Chondrocyte (in vitro differentiated cells): ENCODE results near the gene MAPKAP1. TPM values are rescaled to one million over a fixed set of nuclear protein-coding genes. Genes with fewer than 3 reads are reported as not detected.

Source experiments
- DNase-seq: peaks from one replicate; pipeline ENCODE4 v3.0.0; 2021; ENCODE audit warnings: mixed read lengths, low spot score
- H3K27ac Mint-ChIP-seq: one replicate; pipeline ENCODE4 v1.8.0; 2021; ENCODE audit warnings: mild to moderate bottlenecking, moderate library complexity, mixed read lengths; ENCODE audit not compliant: unreplicated experiment
- H3K27me3 Mint-ChIP-seq: 2 replicates; pipeline ENCODE4 v1.8.0; 2021; ENCODE audit warnings: low read depth, mixed read lengths
- H3K36me3 Mint-ChIP-seq: 2 replicates; pipeline ENCODE4 v1.8.0; 2021; ENCODE audit warnings: low read depth, mixed read lengths
- H3K4me1 Mint-ChIP-seq: 2 replicates; pipeline ENCODE4 v1.8.0; 2021; ENCODE audit warnings: low read depth, mild to moderate bottlenecking, mixed read lengths
- H3K4me3 Mint-ChIP-seq: one replicate; pipeline ENCODE4 v1.8.0; 2021; ENCODE audit warnings: mild to moderate bottlenecking, moderate library complexity, mixed read lengths; ENCODE audit not compliant: unreplicated experiment
- H3K9me3 Mint-ChIP-seq: 2 replicates; pipeline ENCODE4 v1.8.0; 2021; ENCODE audit warnings: low read depth, mixed read lengths
- total RNA-seq: library from RNA; stranded (reverse); gene quantifications from 3 replicates; pipeline ENCODE4 v1.2.1, GENCODE V29; 2021
- TF ChIP-seq, protein P1 (sequence below): fragments of 200-600 bp; sonication (generic); IDR thresholded peaks from 2 replicates; pipeline ENCODE4 v1.5.0; 2021; ENCODE audit warnings: antibody characterized with exemption, mild to moderate bottlenecking, moderate library complexity

MAPKAP1 gene
- total RNA-seq, 1 donor from 2014 or later, result 91.5 TPM

DNA sequence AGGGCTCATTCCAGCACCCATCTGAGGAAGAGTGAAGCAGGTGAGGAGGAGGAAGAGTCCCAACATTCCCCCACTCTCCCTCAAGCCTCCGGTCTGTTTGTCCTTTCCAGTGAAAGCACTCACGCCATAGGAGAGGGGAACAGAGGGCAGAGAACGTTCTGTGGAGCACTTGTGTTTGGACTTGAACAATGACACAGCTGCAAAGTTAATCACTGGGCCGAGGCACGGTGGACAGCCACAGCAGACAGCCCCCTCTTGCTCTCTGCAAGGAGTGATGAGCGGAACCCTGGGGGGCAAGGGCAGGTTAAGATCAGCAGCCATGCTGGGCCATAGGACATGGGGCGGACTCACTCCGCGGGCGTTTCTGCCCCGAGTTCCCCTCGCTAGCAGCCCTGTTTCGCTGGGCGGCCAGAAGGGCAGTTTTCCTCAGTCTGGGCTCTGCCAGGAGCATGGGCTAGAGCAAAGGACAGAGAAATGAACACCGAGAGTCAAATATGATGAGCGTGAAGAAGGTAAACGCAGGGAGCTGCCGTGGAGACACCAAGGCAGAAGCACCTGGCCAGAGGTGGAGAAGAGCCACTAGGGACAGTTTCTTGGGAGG lies 259.7 kb downstream of the MAPKAP1 start:
- no peak overlapping the region for H3K27ac Mint-ChIP-seq
- H3K9me3 Mint-ChIP-seq, result no peaks in the 10 kb centered on the region
- H3K36me3 Mint-ChIP-seq, result peaks cover 13% of the 10 kb centered on the region
- no peak overlapping the region for H3K4me3 Mint-ChIP-seq
- H3K27me3 Mint-ChIP-seq, result no peaks in the 10 kb centered on the region
- H3K4me1 Mint-ChIP-seq, result peaks cover 6% of the 10 kb centered on the region
- TF ChIP-seq, protein P1, sequence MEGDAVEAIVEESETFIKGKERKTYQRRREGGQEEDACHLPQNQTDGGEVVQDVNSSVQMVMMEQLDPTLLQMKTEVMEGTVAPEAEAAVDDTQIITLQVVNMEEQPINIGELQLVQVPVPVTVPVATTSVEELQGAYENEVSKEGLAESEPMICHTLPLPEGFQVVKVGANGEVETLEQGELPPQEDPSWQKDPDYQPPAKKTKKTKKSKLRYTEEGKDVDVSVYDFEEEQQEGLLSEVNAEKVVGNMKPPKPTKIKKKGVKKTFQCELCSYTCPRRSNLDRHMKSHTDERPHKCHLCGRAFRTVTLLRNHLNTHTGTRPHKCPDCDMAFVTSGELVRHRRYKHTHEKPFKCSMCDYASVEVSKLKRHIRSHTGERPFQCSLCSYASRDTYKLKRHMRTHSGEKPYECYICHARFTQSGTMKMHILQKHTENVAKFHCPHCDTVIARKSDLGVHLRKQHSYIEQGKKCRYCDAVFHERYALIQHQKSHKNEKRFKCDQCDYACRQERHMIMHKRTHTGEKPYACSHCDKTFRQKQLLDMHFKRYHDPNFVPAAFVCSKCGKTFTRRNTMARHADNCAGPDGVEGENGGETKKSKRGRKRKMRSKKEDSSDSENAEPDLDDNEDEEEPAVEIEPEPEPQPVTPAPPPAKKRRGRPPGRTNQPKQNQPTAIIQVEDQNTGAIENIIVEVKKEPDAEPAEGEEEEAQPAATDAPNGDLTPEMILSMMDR, result no peak
- no peak for DNase-seq

DNA sequence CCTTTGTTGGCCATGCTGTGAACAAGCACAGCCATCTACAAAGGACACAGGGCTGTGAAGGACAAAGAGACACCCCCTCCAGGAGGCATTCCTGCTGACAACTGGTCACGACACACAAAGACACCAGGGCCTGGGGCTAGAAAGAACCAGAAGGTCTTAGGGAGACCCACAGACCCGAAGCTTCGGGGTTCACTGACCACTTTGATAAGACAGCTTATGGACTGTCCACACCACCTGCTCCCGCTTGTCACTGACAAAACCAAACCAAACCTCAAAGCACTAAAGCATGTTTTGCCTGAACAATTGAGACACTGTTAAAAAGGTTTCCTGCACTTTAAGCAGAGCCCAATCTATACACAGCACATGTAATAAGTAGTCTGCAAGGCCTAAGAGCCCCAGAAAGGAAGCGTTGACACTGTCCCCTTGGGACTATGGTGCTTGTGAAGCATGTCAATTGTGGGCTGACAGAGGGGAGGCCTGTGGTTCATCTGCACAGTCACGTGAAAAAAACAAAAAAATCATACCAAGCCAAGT lies 260.4 kb downstream of the MAPKAP1 start:
- Mint-ChIP-seq H3K4me1 (peaks cover 6% of the 10 kb centered on the region), H3K27me3 (no peaks in the 10 kb centered on the region), H3K9me3 (no peaks in the 10 kb centered on the region), H3K4me3 (no peak overlapping the region), H3K27ac (no peak overlapping the region), H3K36me3 (peaks cover 13% of the 10 kb centered on the region)
- TF ChIP-seq, protein P1, result no peak
- DNase-seq, result no peak

DNA sequence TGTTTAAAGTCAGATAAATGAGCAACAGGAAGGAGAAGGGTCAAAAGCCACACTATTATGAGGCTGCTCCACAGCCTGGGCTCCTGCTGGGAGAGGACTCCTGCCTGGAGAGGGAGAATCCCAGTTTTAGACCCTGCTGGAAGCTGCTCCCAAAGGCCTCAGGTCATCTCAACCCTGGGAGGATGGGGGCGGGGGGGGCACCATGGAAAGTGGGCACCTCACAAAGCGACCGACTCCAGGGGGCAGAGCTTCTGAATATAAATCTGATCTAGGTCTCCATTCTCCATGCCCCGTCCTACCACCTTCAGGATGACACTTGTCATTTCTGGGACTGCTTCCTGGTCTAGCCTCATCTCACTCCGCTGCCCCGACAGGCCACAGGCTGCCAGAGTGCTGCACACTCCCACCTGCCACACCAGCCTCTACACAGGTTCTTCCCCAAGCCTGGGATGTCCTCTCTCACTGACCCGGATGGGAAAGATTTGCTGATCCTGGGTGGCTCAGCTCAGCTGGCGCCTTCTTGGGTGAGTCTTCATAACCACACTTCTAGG lies 262.0 kb downstream of the MAPKAP1 start:
- Mint-ChIP-seq H3K9me3 (no peaks in the 10 kb centered on the region), H3K27ac (no peak overlapping the region), H3K4me3 (no peak overlapping the region), H3K27me3 (no peaks in the 10 kb centered on the region), H3K4me1 (peaks cover 6% of the 10 kb centered on the region), H3K36me3 (peaks cover 5% of the 10 kb centered on the region)
- TF ChIP-seq, protein P1, result no peak
- no peak for DNase-seq

DNA sequence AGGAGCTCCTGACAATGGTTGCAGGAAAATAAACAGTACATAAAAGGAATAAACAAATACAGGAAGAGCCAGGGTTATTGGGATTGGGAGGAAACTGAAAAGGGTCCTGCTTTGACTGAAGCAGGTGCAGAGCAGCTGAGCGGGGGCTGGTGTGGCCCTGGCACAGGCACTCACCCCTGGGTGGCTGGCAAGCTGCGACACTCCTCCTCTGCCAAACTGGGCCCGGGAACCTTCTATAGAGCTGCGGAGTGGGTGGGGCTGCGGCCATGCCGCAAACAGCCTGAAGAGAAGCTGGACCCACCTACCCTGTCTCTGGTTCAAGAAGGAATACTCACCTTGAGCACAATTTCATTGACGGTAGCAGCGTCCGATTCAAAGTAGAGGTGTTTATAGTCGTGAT lies 262.8 kb downstream of the MAPKAP1 start:
- H3K9me3 Mint-ChIP-seq, result no peaks in the 10 kb centered on the region
- TF ChIP-seq, protein P1, result no peak
- no peak overlapping the region for H3K27ac Mint-ChIP-seq
- no peaks in the 10 kb centered on the region for H3K4me1 Mint-ChIP-seq
- H3K27me3 Mint-ChIP-seq, result no peaks in the 10 kb centered on the region
- DNase-seq, result no peak
- H3K4me3 Mint-ChIP-seq, result no peak overlapping the region
- H3K36me3 Mint-ChIP-seq, result peaks cover 5% of the 10 kb centered on the region

DNA sequence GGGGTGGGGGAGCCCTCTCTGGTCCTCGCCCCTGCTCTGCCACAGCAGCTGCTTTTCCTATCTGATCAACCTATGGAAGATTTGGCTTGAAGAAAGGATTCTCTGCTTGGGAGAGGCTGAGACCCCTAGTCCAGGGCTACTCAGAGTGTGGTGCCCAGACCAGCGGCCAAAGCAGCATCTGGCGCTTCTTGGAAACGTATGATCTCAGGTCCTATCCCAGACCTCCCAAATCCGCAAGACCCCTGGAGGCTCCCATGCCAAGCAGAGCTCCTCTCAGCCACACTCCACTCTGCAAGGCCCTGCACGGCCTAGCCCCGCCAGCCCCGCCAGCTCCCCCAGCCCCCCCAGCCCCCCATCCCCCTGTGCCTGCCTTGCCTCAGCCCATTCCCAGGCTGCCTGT lies 263.6 kb downstream of the MAPKAP1 start:
- TF ChIP-seq, protein P1, result no peak
- Mint-ChIP-seq H3K4me3 (no peak overlapping the region), H3K9me3 (no peaks in the 10 kb centered on the region), H3K27ac (no peak overlapping the region), H3K4me1 (no peaks in the 10 kb centered on the region), H3K27me3 (no peaks in the 10 kb centered on the region), H3K36me3 (peaks cover 5% of the 10 kb centered on the region)
- DNase-seq, result no peak
